Loucy (cell line): ENCODE data around the gene DNAH11.

Source experiments
- CTCF ChIP-seq: fragments of 200-600 bp; sonication (generic); conservative IDR thresholded peaks from 2 replicates; pipeline ENCODE4 v1.5.1; 2014; ENCODE audit warnings: mild to moderate bottlenecking, antibody characterized with exemption, low read length
- EZH2phosphoT487 ChIP-seq: fragments of 200-600 bp; IDR thresholded peaks from 2 replicates; pipeline ENCODE4 v1.6.1; 2018; ENCODE audit warnings: antibody characterized with exemption, mild to moderate bottlenecking, moderate library complexity, borderline replicate concordance

DNA sequence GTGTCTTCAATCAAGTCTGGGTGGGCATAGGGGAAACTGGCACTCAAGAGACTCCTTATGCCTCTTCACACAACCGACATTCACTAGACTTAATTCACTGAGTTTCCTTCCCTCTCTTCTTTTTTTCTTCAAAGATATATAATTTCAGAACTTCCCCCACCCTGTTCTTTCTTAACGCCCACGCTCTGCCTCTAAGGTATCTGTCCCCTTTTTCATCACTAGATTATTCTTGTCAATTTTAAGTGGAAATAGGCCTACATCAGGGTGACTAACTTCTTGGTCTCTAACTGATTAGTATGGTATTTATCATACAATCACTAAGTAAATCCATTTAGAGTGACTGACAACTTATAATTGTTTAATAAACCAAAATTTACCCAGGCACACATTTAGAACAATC lies 276.2 kb downstream of the DNAH11 start:
- TF ChIP-seq CTCF = no peak
- TF ChIP-seq EZH2phosphoT487 = no peak
